Gastroesophageal sphincter (tissue), 4 donors: ENCODE measurements around the gene METRN. TPM values are rescaled to one million over a fixed set of nuclear protein-coding genes. Genes with fewer than 3 reads are reported as not detected.

Source experiments
- ATAC-seq: fragments of 150-250 bp; one replicate; pipeline ENCODE4 v1.9.1; 2016; ENCODE audit warnings: mild to moderate bottlenecking, moderate library complexity
- H3K27ac ChIP-seq, 4 donors: fragments of 200-600 bp; sonication (generic) in 3 of 4; 1 replicate in 3 of 4; 2 replicates in 1 of 4; pipeline ENCODE4 v1.5.1; 2016 to 2019
- H3K27me3 ChIP-seq: fragments of 200-600 bp; sonication (generic); one replicate; pipeline ENCODE4 v1.5.1; 2019
- H3K36me3 ChIP-seq, 2 donors: fragments of 200-600 bp; sonication (generic); one replicate each; pipeline ENCODE4 v1.5.1; 2019; ENCODE audit warnings: control low read depth in 1 of 2
- H3K4me1 ChIP-seq, 3 donors: fragments of 200-600 bp; sonication (generic); 1 replicate in 2 of 3; 2 replicates in 1 of 3; pipeline ENCODE4 v1.5.1; 2016 to 2019; ENCODE audit warnings: control low read depth in 2 of 3
- H3K4me3 ChIP-seq, 2 donors: fragments of 200-600 bp; sonication (generic); one replicate each; pipeline ENCODE4 v1.5.1; 2019; ENCODE audit warnings: mild to moderate bottlenecking in 1 of 2, moderate library complexity in 1 of 2
- H3K9me3 ChIP-seq, 3 donors: fragments of 200-600 bp; sonication (generic); one replicate each; pipeline ENCODE4 v1.5.1; 2017 to 2019; ENCODE audit warnings: control low read depth in 2 of 3
- EP300 ChIP-seq: sonication (generic); formaldehyde crosslinking; IDR thresholded peaks from one replicate; pipeline ENCODE4 v1.6.1; 2017; ENCODE audit warnings: antibody characterized with exemption, mild to moderate bottlenecking
- POLR2A ChIP-seq, 2 donors: fragments of 450-650 bp; IDR thresholded peaks; one replicate each; pipeline ENCODE4 v1.6.1; 2017; ENCODE audit warnings: antibody characterized with exemption in 2 of 2, mild to moderate bottlenecking in 2 of 2, moderate library complexity in 1 of 2
- POLR2AphosphoS5 ChIP-seq: sonication (generic); formaldehyde crosslinking; IDR thresholded peaks from one replicate; pipeline ENCODE4 v1.6.1; 2017; ENCODE audit warnings: antibody characterized with exemption
- WGBS, 2 donors: methylation state at CpG; one replicate each; pipeline ENCODE4 v1.1.5; 2018; ENCODE audit warnings: low coverage in 1 of 2; 5-methylcytosine and 5-hydroxymethylcytosine counted together
- total RNA-seq, 4 donors: library from RNA; depleted of rRNA; stranded (reverse); fragments of >200 nt; gene quantifications; one replicate each; pipeline ENCODE4 v1.1.0, GENCODE V29; 2016
- TF ChIP-seq, protein P1 (sequence below), 4 experiments: fragments of 200-600 bp in 2 of 4; fragments of 450-650 bp in 2 of 4; sonication (generic) in 1 of 4; IDR thresholded peaks; one replicate each; pipeline ENCODE4 v1.5.1; 2017 to 2019; ENCODE audit warnings: antibody characterized with exemption in 4 of 4, mild to moderate bottlenecking in 2 of 4, moderate library complexity in 2 of 4

Gene METRN
- total RNA-seq, 4 donors from 2014 or later, result 22.6 to 77.7 (median 63.8) TPM

DNA sequence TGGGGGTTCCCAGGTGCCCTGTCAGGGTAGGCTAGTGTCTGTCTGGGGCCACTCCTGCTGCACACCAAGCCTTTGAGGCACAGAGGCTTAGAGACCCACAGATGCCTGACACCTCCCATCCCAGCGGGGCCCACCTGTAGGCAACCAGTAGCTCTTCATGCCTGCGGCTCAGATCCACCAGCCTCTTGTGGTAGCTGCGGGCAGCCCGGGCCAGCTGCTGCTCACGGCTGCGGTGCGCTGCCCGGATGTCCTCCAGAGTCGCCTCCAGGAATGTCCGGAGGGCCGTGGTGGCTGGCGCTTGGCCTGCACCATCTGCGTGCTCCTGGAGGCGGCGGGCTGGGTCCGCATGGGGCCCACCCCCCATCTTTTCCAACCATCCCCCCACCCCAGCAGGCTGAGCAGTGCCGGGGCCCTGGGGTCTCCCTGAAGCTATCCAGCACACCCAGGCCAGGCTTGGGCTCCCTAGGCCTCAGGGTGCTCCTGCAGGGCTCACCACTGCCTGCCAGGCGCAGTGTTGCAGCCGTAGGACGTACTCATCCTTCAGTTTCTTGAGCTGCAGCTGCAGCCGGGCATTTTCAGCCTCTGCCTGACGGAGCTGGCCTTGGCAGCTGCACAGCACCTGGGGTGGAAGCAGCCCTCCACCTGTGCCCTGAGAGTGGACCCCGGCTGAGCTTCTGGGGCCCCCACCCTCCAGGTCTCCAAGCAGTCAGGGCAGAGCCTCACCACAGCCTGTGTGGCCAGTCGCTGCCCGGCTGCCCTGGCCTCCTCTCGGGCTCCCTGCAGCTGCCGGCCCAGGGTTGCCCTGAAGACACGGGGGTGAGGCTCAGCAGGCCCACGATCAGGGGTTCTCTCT, 9.5 kb downstream of the METRN start:
- Histone ChIP-seq H3K27ac (no peak overlapping the region), H3K9me3 (no peaks in the 10 kb centered on the region), H3K36me3 (peaks cover 0 to 9% of the 10 kb centered on the region in 2 donors), H3K4me1 (peaks cover 0 to 64% (median 34%) of the 10 kb centered on the region in 3 donors), H3K27me3 (peaks cover 54% of the 10 kb centered on the region), H3K4me3 (no peak overlapping the region)
- TF ChIP-seq POLR2A (IDR thresholded peaks at IDR 0.05) (no peak), POLR2AphosphoS5 (no peak), EP300 (no peak)
- TF ChIP-seq, protein P1, sequence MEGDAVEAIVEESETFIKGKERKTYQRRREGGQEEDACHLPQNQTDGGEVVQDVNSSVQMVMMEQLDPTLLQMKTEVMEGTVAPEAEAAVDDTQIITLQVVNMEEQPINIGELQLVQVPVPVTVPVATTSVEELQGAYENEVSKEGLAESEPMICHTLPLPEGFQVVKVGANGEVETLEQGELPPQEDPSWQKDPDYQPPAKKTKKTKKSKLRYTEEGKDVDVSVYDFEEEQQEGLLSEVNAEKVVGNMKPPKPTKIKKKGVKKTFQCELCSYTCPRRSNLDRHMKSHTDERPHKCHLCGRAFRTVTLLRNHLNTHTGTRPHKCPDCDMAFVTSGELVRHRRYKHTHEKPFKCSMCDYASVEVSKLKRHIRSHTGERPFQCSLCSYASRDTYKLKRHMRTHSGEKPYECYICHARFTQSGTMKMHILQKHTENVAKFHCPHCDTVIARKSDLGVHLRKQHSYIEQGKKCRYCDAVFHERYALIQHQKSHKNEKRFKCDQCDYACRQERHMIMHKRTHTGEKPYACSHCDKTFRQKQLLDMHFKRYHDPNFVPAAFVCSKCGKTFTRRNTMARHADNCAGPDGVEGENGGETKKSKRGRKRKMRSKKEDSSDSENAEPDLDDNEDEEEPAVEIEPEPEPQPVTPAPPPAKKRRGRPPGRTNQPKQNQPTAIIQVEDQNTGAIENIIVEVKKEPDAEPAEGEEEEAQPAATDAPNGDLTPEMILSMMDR (IDR thresholded peaks at IDR 0.05), result no peak
- ATAC-seq, result no peak
- WGBS, 2 donors, result 20% methylated on average over 1 of the region's 29 CpGs; no CpG with 5 or more reads in 1 of the 2 donors

DNA sequence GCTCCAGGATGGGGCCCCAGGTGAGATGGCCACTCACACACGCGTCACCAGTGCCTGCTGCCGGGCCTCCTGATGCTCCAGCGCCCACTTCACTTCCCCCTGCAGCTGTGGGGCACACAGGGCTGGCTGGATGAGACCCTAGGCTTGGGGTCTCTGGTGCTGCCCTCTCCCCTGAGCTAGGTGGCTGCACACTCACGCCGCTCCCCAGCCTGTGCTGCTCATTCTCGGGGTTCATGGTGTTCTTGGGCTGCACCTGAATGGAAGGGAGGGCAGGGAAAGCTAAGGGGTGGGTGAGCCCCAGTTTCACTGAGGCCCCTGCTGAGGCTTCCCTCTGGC, 10.1 kb downstream of the METRN start:
- TF ChIP-seq EP300 (no peak), POLR2A (IDR thresholded peaks at IDR 0.05) (no peak), POLR2AphosphoS5 (no peak)
- TF ChIP-seq, protein P1 (IDR thresholded peaks at IDR 0.05), result no peak
- no peaks in the 10 kb centered on the region for H3K9me3 ChIP-seq
- ATAC-seq, result no peak
- no peak overlapping the region for H3K27ac ChIP-seq
- WGBS, 2 donors, result 73% methylated on average over 4 of the region's 7 CpGs; no CpG with 5 or more reads in 1 of the 2 donors
- H3K27me3 ChIP-seq, result peaks cover 55% of the 10 kb centered on the region
- H3K36me3 ChIP-seq, result peaks cover 0 to 15% of the 10 kb centered on the region in 2 donors
- no peak overlapping the region for H3K4me3 ChIP-seq
- peaks cover 0 to 58% (median 31%) of the 10 kb centered on the region in 3 donors for H3K4me1 ChIP-seq

DNA sequence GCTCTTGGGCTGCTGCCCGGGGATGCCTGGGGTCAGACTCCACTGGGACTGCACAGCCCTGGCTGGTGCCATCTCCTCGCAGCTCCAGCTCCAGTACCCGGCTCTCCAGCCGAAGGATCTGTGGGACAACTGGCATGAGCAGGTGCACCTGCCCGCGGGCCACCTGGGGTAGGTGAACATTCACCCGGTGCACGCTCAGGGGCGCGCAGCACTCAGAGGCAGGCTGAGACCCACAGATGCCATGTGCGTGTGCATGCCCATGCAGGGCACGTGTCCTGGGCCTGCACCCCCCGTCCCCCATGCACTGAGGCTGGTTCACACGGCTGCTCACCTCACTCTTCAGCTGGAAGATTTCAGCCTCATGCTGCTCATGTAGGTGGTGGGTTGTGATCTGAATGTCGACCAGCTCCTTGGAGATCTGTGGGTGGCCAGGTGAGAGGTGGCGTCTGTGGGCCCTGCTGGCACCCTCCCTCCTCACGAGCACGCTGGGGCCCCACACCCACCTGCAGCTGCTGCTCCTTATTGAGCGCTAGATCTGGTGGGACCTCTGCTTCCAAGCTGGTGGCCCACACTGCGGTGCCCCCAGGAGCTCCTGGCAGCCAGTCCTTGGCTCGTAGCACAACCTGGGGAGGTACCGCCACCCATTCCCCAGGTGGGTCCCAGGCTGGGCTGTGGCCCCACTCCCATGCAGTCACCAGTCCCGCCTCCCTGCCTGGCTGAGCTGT, 10.7 kb downstream of the METRN start:
- no peak for TF ChIP-seq POLR2A (IDR thresholded peaks at IDR 0.05)
- TF ChIP-seq, protein P1 (IDR thresholded peaks at IDR 0.05), result no peak
- TF ChIP-seq EP300, result no peak
- no peak for TF ChIP-seq POLR2AphosphoS5
- peaks cover 0 to 52% (median 27%) of the 10 kb centered on the region in 3 donors for H3K4me1 ChIP-seq
- no peak overlapping the region for H3K4me3 ChIP-seq
- 49% methylated on average over 4 of the region's 23 CpGs; no CpG with 5 or more reads in 1 of the 2 donors for WGBS, 2 donors
- H3K9me3 ChIP-seq, result no peaks in the 10 kb centered on the region
- no peak overlapping the region for H3K27ac ChIP-seq
- ATAC-seq, result no peak
- peaks cover 0 to 21% of the 10 kb centered on the region in 2 donors for H3K36me3 ChIP-seq
- peaks cover 55% of the 10 kb centered on the region for H3K27me3 ChIP-seq

DNA sequence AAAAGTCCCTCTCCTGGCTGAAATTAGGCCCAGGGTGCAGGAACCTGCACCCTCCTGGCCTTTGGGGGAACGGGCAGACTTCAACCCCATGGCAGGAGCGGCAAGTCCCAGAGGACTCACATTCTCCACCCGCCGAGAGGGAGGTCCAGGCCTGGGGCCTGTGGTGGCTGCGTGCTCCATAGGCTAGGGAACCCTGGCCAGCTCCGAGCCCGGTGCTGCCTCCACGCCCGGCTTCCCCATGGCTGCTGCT, 11.2 kb downstream of the METRN start:
- Histone ChIP-seq H3K36me3 (peaks cover 0 to 26% of the 10 kb centered on the region in 2 donors), H3K9me3 (no peaks in the 10 kb centered on the region), H3K4me1 (peaks cover 0 to 50% (median 27%) of the 10 kb centered on the region in 3 donors), H3K27me3 (peaks cover 55% of the 10 kb centered on the region), H3K4me3 (no peak overlapping the region), H3K27ac (no peak overlapping the region)
- no peak for TF ChIP-seq EP300
- no peak for TF ChIP-seq POLR2AphosphoS5
- TF ChIP-seq, protein P1 (IDR thresholded peaks at IDR 0.05), result no peak
- no peak for TF ChIP-seq POLR2A (IDR thresholded peaks at IDR 0.05)
- no peak for ATAC-seq
- no CpG with 5 or more reads among the region's 9 CpGs for WGBS, 2 donors
